MV-4-11 (cell line): ENCODE data around the gene RUNX3.

Experiments used
- DNase-seq: peaks from one replicate; lab custom pipeline; 2025; lab: John Stamatoyannopoulos, UW

Gene RUNX3

DNA sequence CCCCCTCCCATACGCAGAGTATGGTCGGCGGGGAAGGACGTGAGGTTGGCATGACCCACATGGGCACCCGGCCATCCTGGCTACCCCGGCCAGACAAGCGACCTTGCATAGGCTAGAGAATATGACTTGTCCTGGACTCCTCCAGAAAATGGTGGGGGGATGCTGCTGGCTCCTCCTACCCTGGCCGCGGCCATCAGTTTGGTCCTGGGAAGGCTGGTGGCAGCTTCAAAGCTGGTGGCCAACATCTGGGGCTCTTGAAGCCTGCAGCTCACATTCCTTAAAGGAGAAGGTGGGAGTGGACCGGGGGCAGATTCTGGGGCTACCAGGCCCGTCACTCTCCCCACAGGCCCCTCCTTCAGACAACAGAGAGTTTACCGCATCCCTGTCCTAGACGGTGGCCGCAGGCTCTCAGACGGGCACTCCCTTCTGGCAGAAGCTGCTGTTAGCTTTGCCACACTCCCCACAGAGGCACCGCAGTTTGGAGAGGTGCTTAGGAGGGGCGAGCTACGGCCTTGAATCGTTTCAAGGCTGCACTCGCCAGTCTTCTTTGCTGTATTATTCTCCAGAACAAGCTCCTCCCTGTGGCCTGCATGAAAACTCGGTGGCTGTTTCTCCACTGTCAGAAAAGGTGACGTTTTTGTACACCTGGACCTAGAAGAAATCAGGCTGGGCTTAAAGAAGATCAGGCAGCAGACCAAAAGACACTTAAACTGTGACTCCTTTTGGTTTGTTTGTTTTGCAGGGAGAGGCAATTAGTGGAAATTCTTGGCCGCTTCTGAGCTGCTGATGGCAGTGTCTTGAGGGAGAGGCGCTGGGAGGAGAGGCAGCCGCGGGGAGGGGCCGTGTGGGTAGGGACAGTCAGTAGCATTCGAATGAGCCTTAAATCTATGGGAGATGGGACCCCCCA, 68.0 kb downstream of the RUNX3 start:
- no peak for DNase-seq

DNA sequence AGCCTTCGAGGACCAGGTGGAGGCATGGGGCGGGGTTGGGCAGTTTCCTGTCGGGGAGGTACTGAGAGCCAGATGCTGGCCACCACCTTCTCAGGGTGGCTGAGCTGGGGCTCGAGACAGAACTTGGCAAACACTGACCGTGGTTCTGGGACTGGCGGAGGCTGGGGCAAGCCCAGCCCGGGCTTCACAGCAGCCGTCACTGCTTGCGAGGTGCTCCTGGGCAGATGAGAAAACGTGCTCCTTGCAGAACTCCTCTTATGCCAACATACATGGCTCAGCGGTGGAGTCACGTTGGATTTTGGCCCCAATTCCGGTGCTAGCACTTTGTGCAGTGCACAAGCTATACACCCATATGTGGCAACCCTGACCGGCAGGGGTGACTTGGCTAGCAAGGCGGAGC, 69.2 kb downstream of the RUNX3 start:
- DNase-seq, result no peak

GRCh38 chr1:24859063-24860010, 70.7 kb downstream of the RUNX3 start:
- no peak for DNase-seq

DNA sequence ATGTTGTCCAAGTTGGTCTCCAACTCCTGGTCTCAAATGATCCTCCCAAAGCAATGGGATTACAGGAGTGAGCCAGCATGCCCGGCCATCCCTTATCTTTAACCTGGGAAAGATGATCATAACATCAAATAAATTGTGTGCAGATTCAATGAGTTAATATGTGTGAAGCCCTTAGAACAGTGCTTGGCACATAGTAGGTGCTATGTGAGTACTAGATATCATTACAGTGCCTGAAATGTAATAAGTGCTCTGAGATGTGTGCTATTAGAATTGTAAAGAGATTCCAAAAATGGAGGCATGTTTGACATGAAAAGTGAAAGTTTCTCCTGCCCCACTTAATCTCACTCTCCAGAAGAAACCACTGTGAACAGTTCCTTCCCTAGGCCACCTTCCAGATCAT, 71.8 kb downstream of the RUNX3 start:
- DNase-seq, result no peak

GRCh38 chr1:24857507-24858133, 72.5 kb downstream of the RUNX3 start:
- DNase-seq, result no peak

GRCh38 chr1:24856787-24857506, 73.1 kb downstream of the RUNX3 start:
- DNase-seq, result no peak

DNA sequence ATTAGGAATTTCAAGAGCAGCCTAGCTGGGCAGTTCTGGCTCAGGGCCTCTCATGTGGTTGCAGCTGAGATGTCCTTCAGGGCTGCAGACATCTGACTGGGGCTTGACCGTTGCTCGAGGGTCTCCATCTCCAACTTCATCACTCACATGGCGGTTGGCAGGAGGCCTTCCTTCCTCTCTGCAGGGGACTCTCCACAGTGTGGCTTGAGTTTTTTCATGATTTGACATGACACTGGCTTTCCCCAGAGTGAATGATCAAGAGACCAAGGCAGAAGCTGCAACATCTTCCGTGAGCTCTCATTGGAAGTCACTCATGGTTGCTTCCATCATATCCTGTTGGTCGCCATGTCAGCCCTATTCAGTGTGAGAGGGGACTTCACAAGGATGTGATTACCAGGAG, 74.6 kb downstream of the RUNX3 start:
- no peak for DNase-seq

GRCh38 chr1:24853649-24854048, 76.4 kb downstream of the RUNX3 start:
- no peak for DNase-seq

- DNase-seq, result no peak
Observed at GRCh38 chr1:24850328-24850920, 79.7 kb downstream of the RUNX3 start.

DNA sequence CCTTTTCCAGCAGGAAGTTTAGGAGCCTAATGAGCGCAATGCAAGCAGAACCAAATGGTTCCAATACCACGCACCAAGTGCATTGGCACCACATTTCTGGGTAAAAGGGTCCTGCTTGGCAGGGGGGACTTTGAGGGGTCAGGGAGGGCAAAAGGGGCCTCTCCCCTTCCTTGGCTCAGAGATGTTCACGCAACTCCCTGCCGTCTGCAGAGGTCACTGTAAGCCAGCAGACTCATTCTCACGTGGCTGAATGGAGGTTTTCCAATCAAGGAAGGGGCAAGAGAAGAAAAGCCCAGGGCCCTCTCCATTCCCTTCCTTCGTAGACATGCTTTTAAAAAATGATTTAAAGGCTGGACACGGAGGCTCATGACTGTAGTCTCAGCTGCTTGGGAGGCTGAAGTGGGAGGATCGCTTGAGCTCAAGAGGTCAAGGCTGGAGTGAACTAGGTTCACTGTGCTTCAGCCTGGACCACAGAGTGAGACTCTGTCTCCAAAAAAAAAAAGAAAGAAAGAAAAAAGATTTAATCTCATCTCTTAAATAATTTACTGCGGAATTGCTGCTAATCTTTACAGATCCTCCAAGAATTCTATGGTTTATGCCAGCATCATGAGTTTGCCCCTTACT, 80.3 kb downstream of the RUNX3 start:
- DNase-seq, result peak; percentile 60
